ENCODE measurements around the gene AP2B1.
"Not testable (repeated sequence)": the region's sequence is repeated elsewhere in the genome, so short reads cannot be mapped to it uniquely, and the experiment has no call there.

Gene AP2B1

GRCh38 chr17:35555691-35556090 lies 31.4 kb upstream of the AP2B1 start:
- peak; percentile 24 for TF ChIP-seq CTCF (conservative IDR thresholded peaks at IDR 0.05; ENCODE audit: low read depth, low read length)
- H3K4me3 ChIP-seq (ENCODE audit: low read depth, low read length): no peak overlapping the region
- DNase-seq (ENCODE audit: low read depth): no peak

DNA sequence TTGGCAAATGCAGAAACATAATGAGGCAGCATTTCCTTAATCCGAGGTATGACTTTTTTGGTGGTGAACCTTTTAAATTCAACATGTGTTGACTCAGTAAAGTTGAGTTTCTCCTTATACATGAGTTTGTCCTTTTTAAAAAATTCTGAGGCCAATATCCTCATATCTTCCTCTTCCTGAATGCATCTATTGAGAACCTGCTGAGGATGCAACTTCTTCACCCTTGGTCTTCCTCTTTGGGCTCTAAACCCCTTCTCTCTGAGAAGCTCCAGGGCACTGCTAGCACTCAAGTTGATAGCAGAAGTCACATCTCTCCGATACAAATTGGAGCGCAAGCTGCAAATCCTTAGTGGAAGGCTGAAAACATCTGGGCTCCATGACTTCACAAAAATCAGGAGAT lies 29.8 kb upstream of the AP2B1 start:
- TF ChIP-seq CTCF (conservative IDR thresholded peaks at IDR 0.05; ENCODE audit: low read depth, low read length): no peak
- no peak overlapping the region for H3K4me3 ChIP-seq (ENCODE audit: low read depth, low read length)
- no peak for DNase-seq (ENCODE audit: low read depth)

GRCh38 chr17:35559495-35560210 lies 27.5 kb upstream of the AP2B1 start:
- no peak overlapping the region for H3K4me3 ChIP-seq (ENCODE audit: low read depth, low read length)
- no peak for TF ChIP-seq CTCF (conservative IDR thresholded peaks at IDR 0.05; ENCODE audit: low read depth, low read length)
- no peak for DNase-seq (ENCODE audit: low read depth)

DNA sequence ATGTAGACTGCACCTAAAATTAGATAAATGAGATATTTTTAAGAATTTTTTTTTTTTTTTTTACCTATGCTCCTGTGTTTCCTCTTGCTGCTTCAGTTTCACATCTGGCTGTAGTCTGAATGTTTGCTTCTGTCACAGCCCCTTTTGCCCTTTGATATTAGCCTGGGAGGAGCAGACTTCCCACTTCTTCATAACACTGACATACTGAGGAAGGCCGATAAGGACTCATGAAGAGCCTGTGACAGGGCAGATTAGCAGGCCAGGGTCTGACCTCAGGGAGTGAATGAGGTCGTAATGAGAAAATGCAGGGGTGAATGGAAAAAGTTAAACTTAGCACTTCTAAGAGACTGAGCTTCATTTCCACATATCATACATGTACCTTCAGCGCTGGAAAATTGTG lies 26.4 kb upstream of the AP2B1 start, which contains the start of gene SLFN14:
TSS of gene SLFN14 (minus strand) at position 117 of the 400 bp plus-strand sequence. CDS start 2,757 bp downstream, outside the sequence.
- no peak within 1 kb of the TSS for H3K4me3 ChIP-seq (ENCODE audit: low read depth, low read length)
- TF ChIP-seq CTCF (conservative IDR thresholded peaks at IDR 0.05; ENCODE audit: low read depth, low read length): no peak
- no peak for DNase-seq (ENCODE audit: low read depth)

DNA sequence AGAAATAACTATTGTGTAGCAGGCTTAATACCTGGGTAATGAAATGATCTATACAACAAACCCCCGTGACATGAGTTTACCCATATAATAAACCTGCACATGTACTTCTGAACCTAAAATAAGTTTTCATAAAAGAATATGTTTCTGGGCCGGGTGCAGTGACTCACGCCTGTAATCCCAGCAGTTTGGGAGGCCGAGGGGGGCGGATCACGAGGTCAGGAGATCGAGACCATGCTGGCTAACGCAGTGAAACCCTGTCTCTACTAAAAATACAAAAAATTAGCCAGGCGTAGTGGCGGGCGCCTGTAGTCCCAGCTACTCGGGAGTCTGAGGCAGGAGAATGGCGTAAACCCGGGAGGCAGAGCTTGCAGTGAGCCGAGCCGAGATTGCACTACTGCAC lies 23.9 kb upstream of the AP2B1 start:
- not testable (repeated sequence) for DNase-seq (ENCODE audit: low read depth); H3K4me3 ChIP-seq (ENCODE audit: low read depth, low read length)

- H3K4me3 ChIP-seq (ENCODE audit: low read depth, low read length): peak overlapping the region; percentile 89
- no peak for TF ChIP-seq CTCF (conservative IDR thresholded peaks at IDR 0.05; ENCODE audit: low read depth, low read length)
- no peak for DNase-seq (ENCODE audit: low read depth)
These were observed 20.2 kb upstream of the AP2B1 start for GRCh38 chr17:35566968-35567367.

DNA sequence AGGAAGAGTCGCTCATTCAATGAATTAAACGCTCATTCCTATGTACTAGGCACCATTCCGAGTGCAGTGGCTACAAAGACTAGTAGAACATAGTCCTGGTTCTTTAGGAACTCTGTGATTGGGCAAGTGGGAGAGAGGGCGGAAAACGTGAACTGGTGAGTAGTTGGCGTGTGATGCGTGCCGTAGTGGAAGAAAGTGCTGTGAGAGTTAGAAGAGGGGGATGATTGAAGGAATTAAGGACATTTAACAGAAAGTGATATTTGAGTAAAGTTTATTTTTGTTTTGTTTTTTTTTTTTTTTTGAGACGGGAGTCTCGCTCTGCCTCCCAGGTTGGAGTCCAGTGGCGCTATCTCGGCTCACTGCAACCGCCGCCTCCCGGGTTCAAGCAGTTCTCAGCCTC lies 18.6 kb upstream of the AP2B1 start:
- H3K4me3 ChIP-seq (ENCODE audit: low read depth, low read length): peak overlapping the region; percentile 89
- peak; percentile 70 for DNase-seq (ENCODE audit: low read depth)
- TF ChIP-seq CTCF (conservative IDR thresholded peaks at IDR 0.05; ENCODE audit: low read depth, low read length): no peak

Data from choroid plexus epithelial cell (primary cell).